ENCODE measurements around the gene CACNA1G. TPM values are rescaled to one million over a fixed set of nuclear protein-coding genes. Genes with fewer than 3 reads are reported as not detected.

Gene CACNA1G
- total and polyA plus RNA-seq, 2 experiments from 2014 or later: 3.5 to 4.8 TPM

DNA sequence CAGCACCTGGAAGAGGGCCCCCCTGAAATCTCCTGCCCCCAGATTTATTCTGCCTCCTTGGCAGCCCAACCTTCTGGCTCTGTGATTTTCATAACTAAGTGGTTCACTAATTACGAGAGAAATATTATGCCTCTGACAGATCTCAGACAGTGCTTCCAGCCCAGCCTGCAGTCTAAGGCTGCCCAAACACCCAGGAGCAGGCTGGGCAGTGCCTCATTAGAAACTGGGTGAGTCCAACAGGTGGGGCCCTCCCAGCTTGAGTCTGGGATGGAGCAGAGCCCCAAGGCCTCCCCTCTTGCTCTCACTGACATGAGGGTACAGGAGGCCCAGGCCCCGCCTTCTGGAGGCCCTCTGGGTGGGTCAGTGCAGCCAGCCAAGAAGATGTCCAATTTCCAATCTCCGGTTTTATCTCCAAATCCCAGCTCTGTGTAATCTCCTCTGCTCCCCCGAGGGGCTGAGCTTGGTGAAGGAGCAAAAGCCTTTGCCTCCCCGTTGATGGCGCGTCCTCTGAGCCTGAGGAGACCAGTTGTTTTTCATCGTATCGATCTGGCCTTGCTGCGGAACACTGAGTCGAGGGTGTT lies 54.0 kb downstream of the CACNA1G start:
- Histone ChIP-seq H3K27me3 (no peaks in the 10 kb centered on the region), H3K4me2 (no peak overlapping the region), H3K36me3 (replicated peaks; ENCODE audit: insufficient read depth, low read depth) (no peaks in the 10 kb centered on the region), H3K79me2 (no peaks in the 10 kb centered on the region), H4K20me1 (ENCODE audit: insufficient read depth, poor library complexity, severe bottlenecking) (no peaks in the 10 kb centered on the region), H3K4me3 (no peak overlapping the region), H2AFZ (no peak overlapping the region), H3K9me2 (replicated peaks; ENCODE audit: insufficient read depth) (no peaks in the 10 kb centered on the region), H3K4me1 (ENCODE audit: insufficient read depth) (peaks cover 2% of the 10 kb centered on the region), H3K27ac (no peak overlapping the region), H3K9me3 (ENCODE audit: low read depth) (no peaks in the 10 kb centered on the region)
- DNase-seq (ENCODE audit: low spot score): no peak
- 64% methylated on average over 11 of the region's 11 CpGs for WGBS (ENCODE audit: low lambda C conversion rate, missing lambda C conversion rate)
- TF ChIP-seq EZH2 (IDR thresholded peaks at IDR 0.05; ENCODE audit: borderline replicate concordance) (no peak), EZH2phosphoT487 (IDR thresholded peaks at IDR 0.05; ENCODE audit: low read depth, severe bottlenecking, unreplicated experiment) (no peak), CTCF (IDR thresholded peaks at IDR 0.05; ENCODE audit: poor library complexity) (no peak)

DNA sequence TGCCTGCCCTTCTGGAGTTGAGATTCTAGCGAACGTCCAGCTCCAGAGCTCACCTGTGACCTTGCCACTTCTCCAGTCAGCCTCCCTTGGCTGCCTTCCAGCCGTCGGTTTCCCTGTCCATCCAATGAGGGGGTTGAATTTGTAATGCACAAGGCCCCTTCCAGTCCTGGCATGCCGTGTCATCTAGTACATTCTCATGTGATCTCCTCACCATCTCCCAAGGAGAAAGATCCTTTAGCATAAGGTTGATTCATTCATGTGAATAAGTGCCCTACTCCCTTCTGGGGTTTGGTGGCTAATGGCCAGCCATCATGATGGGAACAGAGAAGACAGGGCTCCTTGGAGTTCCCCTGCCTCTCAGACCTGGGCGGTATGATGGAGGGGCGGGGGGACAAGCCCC lies 55.3 kb downstream of the CACNA1G start:
- DNase-seq (ENCODE audit: low spot score): no peak
- no peak for TF ChIP-seq EZH2 (IDR thresholded peaks at IDR 0.05; ENCODE audit: borderline replicate concordance)
- TF ChIP-seq CTCF (IDR thresholded peaks at IDR 0.05; ENCODE audit: poor library complexity): no peak
- no peak for TF ChIP-seq EZH2phosphoT487 (IDR thresholded peaks at IDR 0.05; ENCODE audit: low read depth, severe bottlenecking, unreplicated experiment)
- H3K9me2 ChIP-seq (replicated peaks; ENCODE audit: insufficient read depth): no peaks in the 10 kb centered on the region
- H3K4me1 ChIP-seq (ENCODE audit: insufficient read depth): peaks cover 2% of the 10 kb centered on the region
- no peak overlapping the region for H3K4me3 ChIP-seq
- no peaks in the 10 kb centered on the region for H3K36me3 ChIP-seq (replicated peaks; ENCODE audit: insufficient read depth, low read depth)
- H2AFZ ChIP-seq: no peak overlapping the region
- H3K27ac ChIP-seq: no peak overlapping the region
- no peak overlapping the region for H3K4me2 ChIP-seq
- WGBS (ENCODE audit: low lambda C conversion rate, missing lambda C conversion rate): 88% methylated on average over 7 of the region's 7 CpGs
- no peaks in the 10 kb centered on the region for H3K9me3 ChIP-seq (ENCODE audit: low read depth)
- H4K20me1 ChIP-seq (ENCODE audit: insufficient read depth, poor library complexity, severe bottlenecking): no peaks in the 10 kb centered on the region
- no peaks in the 10 kb centered on the region for H3K79me2 ChIP-seq
- H3K27me3 ChIP-seq: no peaks in the 10 kb centered on the region

DNA sequence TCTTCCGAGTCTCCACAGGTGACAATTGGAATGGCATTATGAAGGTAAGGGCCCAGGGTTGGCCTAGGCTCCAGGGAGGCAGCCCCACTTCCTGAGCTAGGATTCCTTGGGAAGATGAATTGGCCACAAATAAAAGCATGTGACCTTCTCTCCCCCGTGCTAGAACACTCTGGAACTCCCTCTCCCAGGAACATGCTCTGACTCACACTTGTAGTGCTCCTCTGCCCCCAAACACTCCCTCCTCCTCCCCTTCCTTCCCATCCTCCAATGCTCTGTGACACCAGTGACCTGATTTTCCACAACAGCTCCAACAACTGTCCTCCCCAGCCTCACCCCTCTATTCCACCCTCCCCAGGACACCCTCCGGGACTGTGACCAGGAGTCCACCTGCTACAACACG lies 57.8 kb downstream of the CACNA1G start:
- H3K4me2 ChIP-seq: no peak overlapping the region
- H3K9me3 ChIP-seq (ENCODE audit: low read depth): no peaks in the 10 kb centered on the region
- no peaks in the 10 kb centered on the region for H3K79me2 ChIP-seq
- no peaks in the 10 kb centered on the region for H3K27me3 ChIP-seq
- H2AFZ ChIP-seq: no peak overlapping the region
- H3K27ac ChIP-seq: no peak overlapping the region
- H3K9me2 ChIP-seq (replicated peaks; ENCODE audit: insufficient read depth): no peaks in the 10 kb centered on the region
- no peak for TF ChIP-seq EZH2phosphoT487 (IDR thresholded peaks at IDR 0.05; ENCODE audit: low read depth, severe bottlenecking, unreplicated experiment)
- H3K4me3 ChIP-seq: no peak overlapping the region
- no peaks in the 10 kb centered on the region for H3K36me3 ChIP-seq (replicated peaks; ENCODE audit: insufficient read depth, low read depth)
- DNase-seq (ENCODE audit: low spot score): no peak
- H4K20me1 ChIP-seq (ENCODE audit: insufficient read depth, poor library complexity, severe bottlenecking): no peaks in the 10 kb centered on the region
- 92% methylated on average over 4 of the region's 4 CpGs for WGBS (ENCODE audit: low lambda C conversion rate, missing lambda C conversion rate)
- peaks cover 2% of the 10 kb centered on the region for H3K4me1 ChIP-seq (ENCODE audit: insufficient read depth)

DNA sequence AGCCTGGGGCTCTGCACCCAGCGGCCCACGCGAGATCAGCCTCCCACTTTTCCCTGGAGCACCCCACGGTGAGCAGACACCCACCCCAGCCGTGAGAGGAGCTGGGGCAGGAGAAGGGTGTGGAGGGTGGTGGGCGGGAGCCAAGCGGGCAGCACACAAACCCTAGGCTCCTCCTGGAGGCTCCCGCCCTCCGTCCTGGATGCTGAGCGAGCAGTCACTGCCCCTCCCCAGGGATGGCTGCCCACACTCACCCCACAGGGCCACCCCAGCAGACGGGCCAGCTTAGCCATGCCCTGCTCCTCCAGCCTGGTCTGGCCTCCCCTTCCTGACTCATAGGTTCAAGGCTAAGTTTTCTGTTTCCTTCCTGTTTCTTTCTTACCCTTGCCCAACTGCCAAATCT lies 58.4 kb downstream of the CACNA1G start:
- no peak overlapping the region for H3K27ac ChIP-seq
- TF ChIP-seq EZH2 (IDR thresholded peaks at IDR 0.05; ENCODE audit: borderline replicate concordance) (no peak), CTCF (IDR thresholded peaks at IDR 0.05; ENCODE audit: poor library complexity) (no peak), EZH2phosphoT487 (IDR thresholded peaks at IDR 0.05; ENCODE audit: low read depth, severe bottlenecking, unreplicated experiment) (no peak)

More for the DNA sequence above, 58.4 kb downstream of the CACNA1G start:
- no peak for DNase-seq (ENCODE audit: low spot score)
- Histone ChIP-seq H3K27me3 (no peaks in the 10 kb centered on the region), H3K36me3 (replicated peaks; ENCODE audit: insufficient read depth, low read depth) (no peaks in the 10 kb centered on the region), H3K4me2 (no peak overlapping the region), H3K9me2 (replicated peaks; ENCODE audit: insufficient read depth) (no peaks in the 10 kb centered on the region), H4K20me1 (ENCODE audit: insufficient read depth, poor library complexity, severe bottlenecking) (no peaks in the 10 kb centered on the region), H3K9me3 (ENCODE audit: low read depth) (no peaks in the 10 kb centered on the region), H3K79me2 (no peaks in the 10 kb centered on the region), H2AFZ (no peak overlapping the region), H3K4me3 (no peak overlapping the region), H3K4me1 (ENCODE audit: insufficient read depth) (peaks cover 2% of the 10 kb centered on the region)
- 93% methylated on average over 4 of the region's 11 CpGs for WGBS (ENCODE audit: low lambda C conversion rate, missing lambda C conversion rate)

All from hepatocyte (in vitro differentiated cells).